ENCODE data around the gene ATXN7.

The ATXN7 gene

DNA sequence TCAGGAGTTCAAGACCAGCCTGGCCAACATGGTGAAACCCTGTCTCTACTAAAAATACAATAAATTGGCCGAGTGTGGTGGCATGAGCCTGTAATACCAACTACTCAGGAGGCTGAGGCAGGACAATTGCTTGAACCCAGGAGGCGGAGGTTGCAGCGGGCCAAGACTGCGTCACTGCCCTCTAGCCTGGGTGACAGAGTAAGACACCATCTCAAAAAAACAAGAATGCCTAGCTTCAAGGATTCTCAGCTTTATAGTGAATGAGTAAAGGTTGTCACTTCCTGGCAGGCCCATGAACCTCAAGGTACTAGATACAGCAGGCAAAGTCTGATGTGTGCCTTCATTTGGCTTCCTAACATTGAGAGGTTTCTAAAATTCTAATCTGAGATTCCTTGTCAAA lies 14.5 kb upstream of the ATXN7 start:
- TF ChIP-seq, protein P1, sequence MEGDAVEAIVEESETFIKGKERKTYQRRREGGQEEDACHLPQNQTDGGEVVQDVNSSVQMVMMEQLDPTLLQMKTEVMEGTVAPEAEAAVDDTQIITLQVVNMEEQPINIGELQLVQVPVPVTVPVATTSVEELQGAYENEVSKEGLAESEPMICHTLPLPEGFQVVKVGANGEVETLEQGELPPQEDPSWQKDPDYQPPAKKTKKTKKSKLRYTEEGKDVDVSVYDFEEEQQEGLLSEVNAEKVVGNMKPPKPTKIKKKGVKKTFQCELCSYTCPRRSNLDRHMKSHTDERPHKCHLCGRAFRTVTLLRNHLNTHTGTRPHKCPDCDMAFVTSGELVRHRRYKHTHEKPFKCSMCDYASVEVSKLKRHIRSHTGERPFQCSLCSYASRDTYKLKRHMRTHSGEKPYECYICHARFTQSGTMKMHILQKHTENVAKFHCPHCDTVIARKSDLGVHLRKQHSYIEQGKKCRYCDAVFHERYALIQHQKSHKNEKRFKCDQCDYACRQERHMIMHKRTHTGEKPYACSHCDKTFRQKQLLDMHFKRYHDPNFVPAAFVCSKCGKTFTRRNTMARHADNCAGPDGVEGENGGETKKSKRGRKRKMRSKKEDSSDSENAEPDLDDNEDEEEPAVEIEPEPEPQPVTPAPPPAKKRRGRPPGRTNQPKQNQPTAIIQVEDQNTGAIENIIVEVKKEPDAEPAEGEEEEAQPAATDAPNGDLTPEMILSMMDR (IDR thresholded peaks at IDR 0.05; ENCODE audit: low read depth, low read length, missing control alignments): no peak
- no peak for DNase-seq (ENCODE audit: extremely low read depth, low read depth)

DNA sequence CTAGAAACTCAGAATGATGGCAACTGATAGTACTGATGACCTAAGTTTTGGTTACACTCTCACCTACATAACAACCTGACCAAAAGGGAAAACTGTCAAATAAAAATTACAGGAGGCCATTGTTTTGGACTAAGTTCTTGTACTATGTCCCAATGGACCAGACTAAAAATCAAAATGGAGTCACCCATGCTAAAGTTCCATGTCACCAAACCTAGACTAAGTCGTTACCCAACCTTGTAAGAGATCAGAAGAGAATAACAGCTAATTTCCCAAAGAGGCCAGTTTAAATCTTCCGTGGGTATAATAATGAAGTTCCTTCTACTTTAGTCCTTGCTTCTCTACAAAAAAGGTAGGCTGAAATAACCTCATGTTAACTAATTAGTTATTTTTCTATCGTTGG lies 12.4 kb upstream of the ATXN7 start:
- DNase-seq (ENCODE audit: extremely low read depth, low read depth): no peak
- TF ChIP-seq, protein P1 (IDR thresholded peaks at IDR 0.05; ENCODE audit: low read depth, low read length, missing control alignments): no peak
- no peak overlapping the region for H3K4me3 ChIP-seq (replicated peaks; ENCODE audit: low read depth, low read length)

More for the DNA sequence above, 14.5 kb upstream of the ATXN7 start:
- no peak overlapping the region for H3K4me3 ChIP-seq (replicated peaks; ENCODE audit: low read depth, low read length)

DNA sequence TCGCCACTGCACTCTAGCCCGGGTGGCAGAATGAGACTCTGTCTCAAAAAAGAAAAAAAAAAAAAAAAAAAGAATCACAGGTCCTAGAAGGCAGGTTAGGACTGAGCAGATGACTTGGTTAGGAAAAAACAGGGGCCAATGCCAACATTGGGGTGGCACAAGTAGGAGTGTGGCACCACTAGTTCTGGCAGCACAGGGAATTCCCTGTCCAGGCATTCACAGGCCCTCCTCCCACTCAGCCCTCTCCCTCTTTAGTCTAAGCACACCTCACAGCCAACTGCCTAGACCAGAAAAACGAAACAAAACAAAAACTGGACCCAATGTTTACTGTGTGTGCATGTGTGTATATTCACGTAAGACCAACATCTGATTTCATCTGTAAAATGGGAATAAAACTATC lies 10.6 kb upstream of the ATXN7 start:
- DNase-seq (ENCODE audit: extremely low read depth, low read depth): no peak
- TF ChIP-seq, protein P1 (IDR thresholded peaks at IDR 0.05; ENCODE audit: low read depth, low read length, missing control alignments): no peak
- H3K4me3 ChIP-seq (replicated peaks; ENCODE audit: low read depth, low read length): no peak overlapping the region

DNA sequence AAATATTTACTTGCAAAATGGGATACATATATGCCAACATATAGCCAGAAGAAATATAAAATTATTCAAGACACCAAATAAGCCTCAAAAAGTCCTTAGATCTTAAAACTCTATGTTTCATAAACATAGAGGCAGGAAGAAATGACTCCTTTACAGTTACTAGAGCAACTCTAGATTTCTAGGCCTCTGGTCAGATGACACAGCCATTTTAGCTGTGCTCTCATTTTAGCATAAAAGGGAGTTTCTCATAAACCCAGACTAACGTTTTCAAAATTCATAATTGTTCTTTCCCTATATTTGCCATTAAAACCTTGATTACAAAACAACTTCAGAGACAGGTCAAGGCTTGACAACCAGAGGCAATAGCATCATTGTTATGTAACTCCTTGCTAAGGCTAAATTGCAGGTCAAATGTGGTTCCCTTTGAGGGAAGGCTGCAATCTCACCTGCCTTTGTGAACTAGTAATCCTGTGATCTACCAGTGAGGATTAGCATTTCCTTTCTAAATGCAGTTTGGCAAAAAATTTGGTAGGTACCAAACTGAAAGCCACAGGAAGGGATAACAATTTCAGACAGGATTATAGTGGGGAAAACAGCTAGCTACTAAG lies 8.2 kb upstream of the ATXN7 start:
- H3K4me3 ChIP-seq (replicated peaks; ENCODE audit: low read depth, low read length): no peak overlapping the region
- no peak for DNase-seq (ENCODE audit: extremely low read depth, low read depth)
- TF ChIP-seq, protein P1 (IDR thresholded peaks at IDR 0.05; ENCODE audit: low read depth, low read length, missing control alignments): no peak

DNA sequence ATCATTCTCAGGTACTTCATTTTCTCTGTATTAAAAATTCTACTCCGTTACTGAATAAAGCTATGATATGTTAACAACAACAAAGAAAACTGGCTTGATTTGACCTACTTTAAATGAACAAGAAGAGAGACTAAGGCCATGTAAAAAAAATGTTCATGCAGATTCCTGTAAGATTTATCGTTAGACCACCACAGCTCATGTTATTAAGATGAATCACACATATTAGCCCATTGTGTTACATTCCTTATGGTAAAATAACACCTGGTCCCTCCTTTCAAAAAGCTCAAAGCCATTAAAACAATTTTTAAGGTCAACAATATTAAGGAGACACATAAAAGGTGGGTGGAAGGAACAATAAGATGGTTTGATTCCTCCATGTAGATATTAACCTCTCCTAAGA lies 6.4 kb upstream of the ATXN7 start:
- TF ChIP-seq, protein P1 (IDR thresholded peaks at IDR 0.05; ENCODE audit: low read depth, low read length, missing control alignments): no peak
- H3K4me3 ChIP-seq (replicated peaks; ENCODE audit: low read depth, low read length): no peak overlapping the region
- no peak for DNase-seq (ENCODE audit: extremely low read depth, low read depth)

DNA sequence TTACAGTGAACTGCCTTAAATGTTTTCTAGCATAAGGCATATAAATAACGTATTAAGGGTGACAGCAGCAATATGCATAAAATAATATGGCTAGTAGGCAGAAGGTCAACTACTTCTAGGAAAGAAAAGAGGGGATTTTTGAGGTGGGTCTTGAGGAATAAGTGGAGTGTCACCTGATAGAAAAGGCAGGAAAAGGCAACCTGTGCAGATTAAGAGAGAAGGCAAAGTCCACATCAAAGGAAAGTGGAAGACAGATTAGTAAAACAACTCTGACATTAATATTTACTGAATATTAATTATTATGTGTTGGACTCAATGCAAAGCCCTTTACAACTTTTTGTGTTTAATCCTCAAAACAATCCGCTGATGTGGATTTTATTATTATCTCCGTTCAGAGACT lies 2.9 kb upstream of the ATXN7 start:
- DNase-seq (ENCODE audit: extremely low read depth, low read depth): no peak
- TF ChIP-seq, protein P1 (IDR thresholded peaks at IDR 0.05; ENCODE audit: low read depth, low read length, missing control alignments): no peak
- no peak overlapping the region for H3K4me3 ChIP-seq (replicated peaks; ENCODE audit: low read depth, low read length)

DNA sequence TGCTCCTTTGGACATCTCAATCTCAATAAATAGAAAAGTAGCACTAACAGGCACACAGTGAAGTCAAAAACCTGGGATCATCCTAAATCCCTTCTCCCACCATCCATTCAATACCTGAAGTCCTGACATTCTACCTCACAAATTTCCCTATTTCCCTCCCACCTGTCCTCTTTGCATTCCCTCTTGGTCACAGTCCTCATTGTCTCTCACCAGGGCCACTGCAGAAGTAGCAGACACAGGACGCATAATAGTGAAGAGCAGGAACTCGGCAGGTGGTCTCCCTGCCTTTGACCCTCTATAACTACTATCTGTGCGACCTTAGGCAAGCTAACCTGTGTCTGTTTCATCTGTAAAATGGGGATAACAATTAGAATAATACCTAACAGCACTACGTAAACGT lies 2.4 kb upstream of the ATXN7 start:
- TF ChIP-seq, protein P1 (IDR thresholded peaks at IDR 0.05; ENCODE audit: low read depth, low read length, missing control alignments): no peak
- H3K4me3 ChIP-seq (replicated peaks; ENCODE audit: low read depth, low read length): no peak overlapping the region
- no peak for DNase-seq (ENCODE audit: extremely low read depth, low read depth)
